Neuronal stem cell (in vitro differentiated cells): ENCODE results near the gene CXCR5.

ENCODE experiments used
- DNase-seq: peaks from one replicate; pipeline ENCODE4 v3.0.0-alpha.2; 2013; ENCODE audit warnings: low spot score
- H2AFZ ChIP-seq: one replicate; pipeline ENCODE4 v1.6.1; 2013; ENCODE audit warnings: mild to moderate bottlenecking, low read length, inconsistent platforms
- H2AK5ac ChIP-seq: 2 replicates; pipeline ENCODE4 v1.6.1; 2013; ENCODE audit warnings: low read depth, mild to moderate bottlenecking, inconsistent platforms, low read length, moderate library complexity, mixed read lengths
- H2BK120ac ChIP-seq: 2 replicates; pipeline ENCODE4 v1.6.1; 2013; ENCODE audit warnings: low read depth, mild to moderate bottlenecking, inconsistent platforms, low read length, moderate library complexity, mixed read lengths
- H2BK12ac ChIP-seq: one replicate; pipeline ENCODE4 v1.6.1; 2013; ENCODE audit warnings: low read length, inconsistent platforms
- H2BK15ac ChIP-seq: 2 replicates; pipeline ENCODE4 v1.6.1; 2013; ENCODE audit warnings: mild to moderate bottlenecking, low read length, inconsistent platforms, mixed read lengths
- H2BK5ac ChIP-seq: one replicate; pipeline ENCODE4 v1.6.1; 2013; ENCODE audit warnings: inconsistent platforms, mild to moderate bottlenecking, low read length, moderate library complexity
- H3K14ac ChIP-seq: one replicate; pipeline ENCODE4 v1.6.1; 2013; ENCODE audit warnings: low read length, inconsistent platforms
- H3K18ac ChIP-seq: 2 replicates; pipeline ENCODE4 v1.6.1; 2013; ENCODE audit warnings: low read length, inconsistent platforms
- H3K23ac ChIP-seq: 2 replicates; pipeline ENCODE4 v1.6.1; 2013; ENCODE audit warnings: low read depth, mild to moderate bottlenecking, mixed read lengths, low read length, inconsistent platforms; ENCODE audit not compliant: poor library complexity
- H3K27ac ChIP-seq: replicated peaks from 3 replicates; pipeline ENCODE4 v1.5.1; 2013; ENCODE audit warnings: low read length, inconsistent platforms
- H3K27me3 ChIP-seq, 3 experiments: 2 replicates each; pipeline ENCODE4 v1.6.1; 2013; ENCODE audit warnings: low read length in 3 of 3, mild to moderate bottlenecking in 2 of 3, inconsistent platforms in 1 of 3, low read depth in 1 of 3, mixed read lengths in 1 of 3, moderate library complexity in 1 of 3; ENCODE audit not compliant: control insufficient read depth in 3 of 3, insufficient read depth in 3 of 3
- H3K36me3 ChIP-seq, 2 donors: replicated peaks in 1 of 2; 2 replicates each; pipeline ENCODE4 v1.6.1; 2013; ENCODE audit warnings: low read length in 2 of 2; ENCODE audit not compliant: control insufficient read depth in 2 of 2, insufficient read depth in 2 of 2
- H3K4ac ChIP-seq: 2 replicates; pipeline ENCODE4 v1.6.1; 2013; ENCODE audit warnings: inconsistent platforms, mild to moderate bottlenecking, low read length, moderate library complexity
- H3K4me1 ChIP-seq, 2 donors: 1 replicate in 1 of 2; 2 replicates in 1 of 2; pipeline ENCODE4 v1.6.1; 2013; ENCODE audit warnings: low read length in 2 of 2, low read depth in 1 of 2; ENCODE audit not compliant: control insufficient read depth in 2 of 2, insufficient read depth in 1 of 2
- H3K4me2 ChIP-seq: one replicate; pipeline ENCODE4 v1.6.1; 2013; ENCODE audit warnings: mild to moderate bottlenecking, low read length, inconsistent platforms; ENCODE audit not compliant: insufficient read depth, poor library complexity, severe bottlenecking
- H3K4me3 ChIP-seq, 2 donors: 2 replicates each; pipeline ENCODE4 v1.5.1; 2013; ENCODE audit warnings: low read length in 2 of 2, mild to moderate bottlenecking in 2 of 2, inconsistent platforms in 1 of 2, moderate library complexity in 1 of 2
- H3K79me1 ChIP-seq: one replicate; pipeline ENCODE4 v1.6.1; 2013; ENCODE audit warnings: low read depth, mild to moderate bottlenecking, inconsistent platforms, low read length, moderate library complexity
- H3K9ac ChIP-seq: one replicate; pipeline ENCODE4 v1.6.1; 2013; ENCODE audit warnings: mild to moderate bottlenecking, low read depth, low read length, inconsistent platforms; ENCODE audit not compliant: poor library complexity
- H3K9me3 ChIP-seq, 2 donors: replicated peaks in 1 of 2; 2 replicates each; pipeline versions ENCODE3 to v1.6.1; 2013; ENCODE audit warnings: low read length in 2 of 2, mild to moderate bottlenecking in 2 of 2, inconsistent platforms in 1 of 2, low read depth in 1 of 2, mixed read lengths in 1 of 2, moderate library complexity in 1 of 2; ENCODE audit not compliant: control insufficient read depth in 2 of 2, insufficient read depth in 1 of 2
- H4K8ac ChIP-seq: one replicate; pipeline ENCODE4 v1.6.1; 2013; ENCODE audit warnings: low read depth, mild to moderate bottlenecking, inconsistent platforms, low read length, moderate library complexity
- H4K91ac ChIP-seq: one replicate; pipeline ENCODE4 v1.6.1; 2013; ENCODE audit warnings: low read length, low read depth, mild to moderate bottlenecking, inconsistent platforms; ENCODE audit not compliant: poor library complexity
- WGBS, 2 donors: extraction: QIAGEN DNeasy Blood & Tissue Kit; methylation state at CpG; one replicate each; pipeline ENCODE4 v1.1.7; 2013; ENCODE audit warnings: missing lambda C conversion rate in 2 of 2, mixed read lengths in 1 of 2; ENCODE audit not compliant: insufficient read length in 2 of 2, insufficient replicate concordance in 1 of 2; ENCODE audit errors: extremely low coverage in 2 of 2; 5-methylcytosine and 5-hydroxymethylcytosine counted together

CXCR5 gene

DNA sequence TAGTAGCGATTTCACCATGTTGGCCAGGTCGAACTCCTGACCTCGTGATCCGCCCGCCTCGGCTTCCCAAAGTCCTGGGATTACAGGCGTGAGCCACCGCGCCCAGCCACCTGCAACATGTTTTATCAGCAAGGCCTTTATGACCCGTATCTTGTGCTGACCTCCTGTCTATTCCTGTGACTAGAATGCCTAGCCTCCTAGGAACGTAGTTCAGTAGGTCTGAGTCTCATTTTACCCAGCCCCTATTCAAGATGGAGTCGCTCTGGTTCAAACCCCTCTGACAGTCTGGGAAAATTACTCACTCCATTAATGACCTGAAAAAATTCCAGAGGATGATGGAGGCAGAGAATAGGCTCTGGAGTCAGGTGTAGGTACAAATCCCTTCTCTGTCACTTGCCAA lies 30.0 kb upstream of the CXCR5 start:
- no CpG with 5 or more reads among the region's 12 CpGs for WGBS, 2 donors
- Histone ChIP-seq H3K4me3 (no peak overlapping the region), H3K36me3 (no peaks in the 10 kb centered on the region), H3K27ac (no peak overlapping the region), H3K4ac (no peak overlapping the region), H3K9me3 (no peaks in the 10 kb centered on the region), H2BK5ac (no peak overlapping the region), H2AK5ac (no peak overlapping the region), H3K79me1 (no peaks in the 10 kb centered on the region), H3K9ac (no peak overlapping the region), H4K8ac (no peak overlapping the region), H2BK12ac (no peak overlapping the region), H3K4me2 (no peak overlapping the region), H3K23ac (no peak overlapping the region), H3K4me1 (no peaks in the 10 kb centered on the region), H2BK15ac (no peak overlapping the region), H2BK120ac (no peak overlapping the region), H2AFZ (no peak overlapping the region), H4K91ac (no peak overlapping the region), H3K27me3 (no peaks in the 10 kb centered on the region), H3K14ac (no peak overlapping the region), H3K18ac (no peak overlapping the region)
- DNase-seq, result no peak

GRCh38 chr11:118856314-118856713 lies 27.4 kb upstream of the CXCR5 start:
- H2BK5ac ChIP-seq, result no peak overlapping the region
- H2AK5ac ChIP-seq, result no peak overlapping the region
- WGBS, 2 donors, result no CpG with 5 or more reads among the region's 4 CpGs
- no peak overlapping the region for H2BK15ac ChIP-seq
- H2BK120ac ChIP-seq, result no peak overlapping the region
- H2BK12ac ChIP-seq, result no peak overlapping the region
- H3K23ac ChIP-seq, result no peak overlapping the region
- H3K79me1 ChIP-seq, result no peaks in the 10 kb centered on the region
- H3K27me3 ChIP-seq, result peaks cover 0 to 4% (median 0%) of the 10 kb centered on the region in 3 experiments
- DNase-seq, result no peak
- H3K18ac ChIP-seq, result no peak overlapping the region
- H3K9me3 ChIP-seq, result no peaks in the 10 kb centered on the region
- H3K9ac ChIP-seq, result no peak overlapping the region
- H3K4me3 ChIP-seq, result no peak overlapping the region
- H3K4me2 ChIP-seq, result no peak overlapping the region
- no peak overlapping the region for H3K14ac ChIP-seq
- no peak overlapping the region for H3K4ac ChIP-seq
- H3K27ac ChIP-seq, result no peak overlapping the region
- H4K91ac ChIP-seq, result no peak overlapping the region
- no peak overlapping the region for H4K8ac ChIP-seq
- H3K4me1 ChIP-seq, result no peaks in the 10 kb centered on the region
- no peak overlapping the region for H2AFZ ChIP-seq
- H3K36me3 ChIP-seq, result no peaks in the 10 kb centered on the region

DNA sequence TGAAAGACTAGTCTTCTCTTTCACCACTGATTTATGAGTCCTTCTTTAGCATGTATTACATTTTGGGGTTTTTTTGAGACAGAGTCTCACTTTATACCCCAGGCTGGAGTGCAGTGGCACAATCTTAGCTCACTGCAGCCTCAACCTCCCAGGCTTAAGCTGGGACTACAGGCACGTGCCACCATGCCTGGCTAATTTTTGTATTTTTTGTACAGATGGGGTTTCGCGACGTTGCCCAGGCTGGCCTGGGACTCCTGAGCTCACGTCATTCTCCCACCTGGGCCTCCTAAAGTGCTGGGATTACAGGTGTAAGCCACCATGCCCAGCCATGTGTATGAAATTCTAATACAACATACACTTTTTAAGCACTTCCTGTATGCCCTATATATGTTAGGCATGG lies 26.3 kb upstream of the CXCR5 start:
- Histone ChIP-seq H2BK120ac (no peak overlapping the region), H3K27ac (no peak overlapping the region), H3K4me1 (no peaks in the 10 kb centered on the region), H2AFZ (no peak overlapping the region), H3K36me3 (no peaks in the 10 kb centered on the region), H3K9ac (no peak overlapping the region), H2AK5ac (no peak overlapping the region), H4K91ac (no peak overlapping the region), H2BK15ac (no peak overlapping the region), H3K9me3 (no peaks in the 10 kb centered on the region), H3K18ac (no peak overlapping the region), H4K8ac (no peak overlapping the region), H3K4me3 (no peak overlapping the region), H3K4ac (no peak overlapping the region), H3K23ac (no peak overlapping the region), H3K14ac (no peak overlapping the region), H2BK5ac (no peak overlapping the region), H2BK12ac (no peak overlapping the region), H3K79me1 (no peaks in the 10 kb centered on the region), H3K27me3 (peaks cover 0 to 4% (median 0%) of the 10 kb centered on the region in 3 experiments), H3K4me2 (no peak overlapping the region)
- no CpG with 5 or more reads among the region's 5 CpGs for WGBS, 2 donors
- no peak for DNase-seq

GRCh38 chr11:118859973-118860372 lies 23.7 kb upstream of the CXCR5 start:
- Histone ChIP-seq H3K36me3 (no peaks in the 10 kb centered on the region), H2AFZ (no peak overlapping the region), H3K9me3 (no peaks in the 10 kb centered on the region), H2AK5ac (no peak overlapping the region), H3K9ac (no peak overlapping the region), H4K91ac (no peak overlapping the region), H2BK120ac (no peak overlapping the region), H2BK5ac (no peak overlapping the region), H3K4ac (no peak overlapping the region), H2BK15ac (no peak overlapping the region), H3K27me3 (peaks cover 0 to 4% (median 0%) of the 10 kb centered on the region in 3 experiments), H4K8ac (no peak overlapping the region), H3K14ac (no peak overlapping the region), H2BK12ac (no peak overlapping the region), H3K4me3 (no peak overlapping the region), H3K23ac (no peak overlapping the region), H3K18ac (no peak overlapping the region), H3K27ac (no peak overlapping the region), H3K79me1 (no peaks in the 10 kb centered on the region), H3K4me1 (no peaks in the 10 kb centered on the region), H3K4me2 (no peak overlapping the region)
- no CpG with 5 or more reads among the region's 4 CpGs for WGBS, 2 donors
- no peak for DNase-seq
